Measurements from ENCODE around the gene BEND6. TPM values are rescaled to one million over a fixed set of nuclear protein-coding genes. Genes with fewer than 3 reads are reported as not detected.

The BEND6 gene, protein sequence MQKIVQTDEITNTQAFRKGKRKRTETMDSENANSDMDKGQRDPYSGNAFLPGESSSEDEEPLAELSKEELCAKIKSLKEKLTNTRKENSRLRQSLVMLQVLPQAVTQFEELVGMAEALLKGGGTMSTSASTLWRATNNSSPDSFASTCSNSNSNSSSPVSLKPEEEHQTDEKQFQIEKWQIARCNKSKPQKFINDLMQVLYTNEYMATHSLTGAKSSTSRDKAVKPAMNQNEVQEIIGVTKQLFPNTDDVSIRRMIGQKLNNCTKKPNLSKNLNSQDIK
- 0.49 TPM in 1 of 2 replicates, not detected in the other for total RNA-seq (2013; cell fraction: nucleolus; rRNA removed)
- 1.3 and 1.5 TPM in 2 replicates for total RNA-seq (2014; rRNA removed)
- 1.9 and 2.0 TPM in 2 replicates for total RNA-seq (2014; rRNA removed; fragmentation: Illumina TruSeq; extraction: Trizol)
- 1.5 and 2.5 TPM in 2 replicates for total RNA-seq (2021)
- 0.17 TPM for polyA plus RNA-seq (2011; ENCODE audit: low read depth)
- 0.87 and 1.3 TPM in 2 replicates for polyA plus RNA-seq (2011; rRNA removed)
- 0.33 TPM in 2 replicates for polyA plus RNA-seq (2011; cell fraction: cytosol; rRNA removed)
- polyA plus RNA-seq (2011; cell fraction: nucleus; rRNA removed), result 0.39 and 0.55 TPM in 2 replicates
- polyA plus RNA-seq (2012), result 0.70 and 0.81 TPM in 2 replicates
- 2.0 and 2.8 TPM in 2 replicates for polyA plus RNA-seq (2014; fragmentation: Illumina TruSeq; extraction: Trizol)
- polyA plus RNA-seq (2014; fragmentation: Nextera tagmentation; extraction: Ambion mirVana), result under 1 TPM; 0.79 to 0.82 TPM
- 1.1 and 1.2 TPM in 2 replicates for polyA plus RNA-seq (2014; rRNA removed)
- polyA plus RNA-seq (2016; fragmentation: Nextera tagmentation; extraction: Ambion mirVana), result 1 to 10 TPM; 2.6 to 2.8 TPM
- polyA minus RNA-seq (2011; rRNA and poly(A)+ RNA removed), result 0.21 and 0.29 TPM in 2 replicates
- polyA minus RNA-seq (2011; cell fraction: cytosol; rRNA and poly(A)+ RNA removed), result 0.31 TPM in 1 of 2 replicates, not detected in the other
- 0.24 and 0.48 TPM in 2 replicates for polyA minus RNA-seq (2011; cell fraction: nucleus; rRNA and poly(A)+ RNA removed)
- Bru-seq, nascent RNA, result percentile 40 among the genes with signal in this experiment
- percentile 31 among the genes with signal in this experiment for BruChase-seq, experiment 1, labeled RNA remaining after a 6-hour chase
- BruChase-seq, experiment 2, labeled RNA remaining after a 2-hour chase, result percentile 31 among the genes with signal in this experiment
- long read RNA-seq, experiment 1, partial matches to known transcripts, result 0 of 3 reads
- long read RNA-seq, experiment 1, other reads (novel, unspliced or antisense), result 2 of 3 reads
- long read RNA-seq, experiment 2, partial matches to known transcripts, result 0 of 7 reads
- long read RNA-seq, experiment 2, other reads (novel, unspliced or antisense), result 7 of 7 reads

DNA sequence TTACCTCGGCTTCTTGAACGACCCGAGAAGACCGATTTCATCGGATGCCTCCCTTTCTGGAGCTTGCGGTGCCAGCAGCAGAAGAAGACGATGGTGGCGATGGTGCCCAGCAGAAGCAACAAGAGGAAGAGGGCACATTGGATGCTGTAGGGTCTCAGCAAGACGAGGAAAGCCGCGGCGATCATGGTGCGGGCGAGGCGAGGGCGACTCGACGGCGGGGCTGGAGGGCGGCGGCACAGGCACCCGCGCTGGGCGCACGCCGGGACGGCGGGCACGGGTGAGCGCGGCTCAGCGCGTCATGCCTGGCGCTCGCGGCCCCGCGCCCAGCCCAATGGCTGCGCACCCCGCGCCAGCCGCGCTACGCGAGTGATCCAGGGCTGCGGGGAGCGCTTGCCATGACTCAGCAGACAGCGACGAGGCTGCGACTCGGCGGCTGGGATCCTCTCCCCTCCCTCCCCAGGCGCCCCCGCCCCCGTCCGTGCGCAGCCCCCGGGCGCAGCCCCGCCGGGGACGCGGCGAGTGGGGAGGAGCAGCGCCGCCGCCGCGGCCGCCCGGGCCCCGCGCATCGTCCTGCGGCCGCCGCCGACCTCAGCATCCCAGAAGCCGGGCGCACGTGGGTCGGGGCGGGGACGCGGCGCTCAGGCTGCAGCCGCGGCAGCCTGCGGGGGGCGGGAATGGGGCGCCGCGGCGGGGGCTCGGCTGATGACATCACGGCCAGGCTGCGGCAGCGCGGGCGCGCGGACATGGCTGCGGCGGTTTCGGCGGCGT is at the start of gene BEND6:
Gene BEND6 (plus strand): TSS at position 705 of the 768 bp plus-strand sequence. CDS start 26,704 bp downstream, outside the sequence.
- RAD21 ChIA-PET (ENCODE audit: unreplicated experiment), result interaction anchor here (0.7 to 3.5 kb wide), 8 partner anchors 46 to 412 kb away, joined by 3 to 26 read pairs (median 4); partner anchors contain the start of gene PRIM2
- H3K79me2 ChIP-seq (ENCODE audit: control insufficient read depth, insufficient read depth, low read length), result peaks cover 16% of the 10 kb centered on the region
- H3K4me1 ChIP-seq (ENCODE audit: control insufficient read depth, insufficient read depth, low read length), result peaks cover 17% of the 10 kb centered on the region
- TF ChIP-seq RB1 (IDR thresholded peaks at IDR 0.05; ENCODE audit: borderline replicate concordance) (peak; percentile 23; the same call in 1 of the 2 replicates), TARDBP (IDR thresholded peaks at IDR 0.05; ENCODE audit: borderline replicate concordance) (no peak), MEF2A (IDR thresholded peaks at IDR 0.05; ENCODE audit: insufficient read depth, low read depth, low read length) (no peak), ZNF622 (IDR thresholded peaks at IDR 0.05) (no peak), POLR2A (IDR thresholded peaks at IDR 0.05; ENCODE audit: low read depth, low read length) (peak; percentile 82), HDAC2 (IDR thresholded peaks at IDR 0.05) (no peak), FOS (IDR thresholded peaks at IDR 0.05; ENCODE audit: borderline replicate concordance, extremely low read depth, insufficient read length) (no peak), SREBF2 (IDR thresholded peaks at IDR 0.05; ENCODE audit: low read length) (no peak), ZNF384 (IDR thresholded peaks at IDR 0.05; ENCODE audit: borderline replicate concordance, low read depth, low read length) (no peak), STAT1 (conservative IDR thresholded peaks at IDR 0.05) (no peak)
- TF ChIP-seq, protein P1, sequence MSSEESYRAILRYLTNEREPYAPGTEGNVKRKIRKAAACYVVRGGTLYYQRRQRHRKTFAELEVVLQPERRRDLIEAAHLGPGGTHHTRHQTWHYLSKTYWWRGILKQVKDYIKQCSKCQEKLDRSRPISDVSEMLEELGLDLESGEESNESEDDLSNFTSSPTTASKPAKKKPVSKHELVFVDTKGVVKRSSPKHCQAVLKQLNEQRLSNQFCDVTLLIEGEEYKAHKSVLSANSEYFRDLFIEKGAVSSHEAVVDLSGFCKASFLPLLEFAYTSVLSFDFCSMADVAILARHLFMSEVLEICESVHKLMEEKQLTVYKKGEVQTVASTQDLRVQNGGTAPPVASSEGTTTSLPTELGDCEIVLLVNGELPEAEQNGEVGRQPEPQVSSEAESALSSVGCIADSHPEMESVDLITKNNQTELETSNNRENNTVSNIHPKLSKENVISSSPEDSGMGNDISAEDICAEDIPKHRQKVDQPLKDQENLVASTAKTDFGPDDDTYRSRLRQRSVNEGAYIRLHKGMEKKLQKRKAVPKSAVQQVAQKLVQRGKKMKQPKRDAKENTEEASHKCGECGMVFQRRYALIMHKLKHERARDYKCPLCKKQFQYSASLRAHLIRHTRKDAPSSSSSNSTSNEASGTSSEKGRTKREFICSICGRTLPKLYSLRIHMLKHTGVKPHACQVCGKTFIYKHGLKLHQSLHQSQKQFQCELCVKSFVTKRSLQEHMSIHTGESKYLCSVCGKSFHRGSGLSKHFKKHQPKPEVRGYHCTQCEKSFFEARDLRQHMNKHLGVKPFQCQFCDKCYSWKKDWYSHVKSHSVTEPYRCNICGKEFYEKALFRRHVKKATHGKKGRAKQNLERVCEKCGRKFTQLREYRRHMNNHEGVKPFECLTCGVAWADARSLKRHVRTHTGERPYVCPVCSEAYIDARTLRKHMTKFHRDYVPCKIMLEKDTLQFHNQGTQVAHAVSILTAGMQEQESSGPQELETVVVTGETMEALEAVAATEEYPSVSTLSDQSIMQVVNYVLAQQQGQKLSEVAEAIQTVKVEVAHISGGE (CRISPR knock-in tag; IDR thresholded peaks at IDR 0.05), result no peak
- TF ChIP-seq, protein P2, sequence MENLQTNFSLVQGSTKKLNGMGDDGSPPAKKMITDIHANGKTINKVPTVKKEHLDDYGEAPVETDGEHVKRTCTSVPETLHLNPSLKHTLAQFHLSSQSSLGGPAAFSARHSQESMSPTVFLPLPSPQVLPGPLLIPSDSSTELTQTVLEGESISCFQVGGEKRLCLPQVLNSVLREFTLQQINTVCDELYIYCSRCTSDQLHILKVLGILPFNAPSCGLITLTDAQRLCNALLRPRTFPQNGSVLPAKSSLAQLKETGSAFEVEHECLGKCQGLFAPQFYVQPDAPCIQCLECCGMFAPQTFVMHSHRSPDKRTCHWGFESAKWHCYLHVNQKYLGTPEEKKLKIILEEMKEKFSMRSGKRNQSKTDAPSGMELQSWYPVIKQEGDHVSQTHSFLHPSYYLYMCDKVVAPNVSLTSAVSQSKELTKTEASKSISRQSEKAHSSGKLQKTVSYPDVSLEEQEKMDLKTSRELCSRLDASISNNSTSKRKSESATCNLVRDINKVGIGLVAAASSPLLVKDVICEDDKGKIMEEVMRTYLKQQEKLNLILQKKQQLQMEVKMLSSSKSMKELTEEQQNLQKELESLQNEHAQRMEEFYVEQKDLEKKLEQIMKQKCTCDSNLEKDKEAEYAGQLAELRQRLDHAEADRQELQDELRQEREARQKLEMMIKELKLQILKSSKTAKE (IDR thresholded peaks at IDR 0.05; ENCODE audit: low read depth, poor library complexity, severe bottlenecking), result no peak

More for the DNA sequence above, at the start of gene BEND6:
- POLR2A ChIA-PET, result interaction anchor here (0.6 to 1.4 kb wide), 4 partner anchors 50 to 413 kb away, joined by 3 to 4 read pairs (median 4); no protein-coding TSS in a partner anchor
- peak within 1 kb of the TSS; percentile 94 for H2AFZ ChIP-seq (ENCODE audit: control insufficient read depth, low read depth, low read length)
- ATAC-seq, result peak; percentile 49
- H3K4me2 ChIP-seq (ENCODE audit: control insufficient read depth, insufficient read depth), result peak within 1 kb of the TSS; percentile 100
- SMC1A ChIA-PET (ENCODE audit: uncharacterized antibody, unreplicated experiment), result interaction anchor here (0.8 to 1.7 kb wide), 7 partner anchors 41 to 363 kb away, joined by 3 to 12 read pairs (median 4); partner anchors contain the start of genes BAG2 and PRIM2
- no peaks in the 10 kb centered on the region for H4K20me1 ChIP-seq (ENCODE audit: control insufficient read depth, insufficient read depth)
- no peaks in the 10 kb centered on the region for H3K36me3 ChIP-seq (ENCODE audit: control insufficient read depth in 2 of 2, insufficient read depth in 2 of 2, low read length in 1 of 2)
- no peak for FAIRE-seq
- H3K9me3 ChIP-seq (replicated peaks; ENCODE audit: control insufficient read depth, insufficient read depth, low read length), result no peaks in the 10 kb centered on the region
- CTCF ChIA-PET, result interaction anchor here (0.6 to 15.6 kb wide), 24 partner anchors 14 to 362 kb away, joined by 3 to 200 read pairs (median 4); partner anchors contain the start of genes PRIM2, RAB23 and ZNF451
- H3K4me3 ChIP-seq, result peak within 1 kb of the TSS; percentile 97
- in situ Hi-C loops (cut with MboI), result no loop called here
- BruUV-seq (replicated peaks), result no TSS peak
- intact Hi-C loops (cut with micrococcal nuclease; ENCODE audit: unreplicated experiment), result loop anchor here (1.0 to 10.0 kb wide), 6 partner anchors 50 to 362 kb away; partner anchors contain the start of genes BAG2, KIAA1586 and PRIM2
- no peak for DNase-seq (ENCODE audit: low read depth, low spot score)
- no peaks in the 10 kb centered on the region for H3K27me3 ChIP-seq (replicated peaks in 1 of 2; ENCODE audit: control insufficient read depth in 2 of 2, insufficient read depth in 2 of 2, low read length in 1 of 2)
- 0% methylated on average over 64 of the region's 107 CpGs for WGBS (ENCODE audit: insufficient coverage, insufficient replicate concordance, low lambda C conversion rate, missing lambda C conversion rate)
- peak within 1 kb of the TSS; percentile 91 for H3K27ac ChIP-seq (ENCODE audit: control insufficient read depth, insufficient read depth)
- peak within 1 kb of the TSS; percentile 82 for H3K9ac ChIP-seq (ENCODE audit: control insufficient read depth, insufficient read depth, low read length)
